Left lung (tissue), 10 donors: Measurements from ENCODE around the gene NECAB2. TPM values are rescaled to one million over a fixed set of nuclear protein-coding genes. Genes with fewer than 3 reads are reported as not detected.
A peak's percentile ranks its signal among the peaks of the same experiment; 100 is the strongest.

ENCODE experiments used
- ATAC-seq: fragments of 200-7000 bp; cut with Tn5 transposase; one replicate; pipeline ENCODE4 v1.9.1; 2020; ENCODE audit warnings: moderate library complexity
- DNase-seq, 4 donors: peaks; one replicate each; pipeline ENCODE4 v3.0.0-alpha.2; 2013 to 2020
- H3K27ac ChIP-seq, 2 donors: fragments of 200-600 bp; sonication (generic) in 1 of 2; one replicate each; pipeline versions ENCODE4 v1.5.0 to v1.8.0; 2020 to 2021
- H3K27me3 ChIP-seq, 2 donors: fragments of 200-600 bp; sonication (generic) in 1 of 2; one replicate each; pipeline versions ENCODE4 v1.5.0 to v1.8.0; 2020 to 2021
- H3K36me3 ChIP-seq, 2 donors: fragments of 200-600 bp; sonication (generic) in 1 of 2; one replicate each; pipeline versions ENCODE4 v1.5.0 to v1.8.0; 2020 to 2021
- H3K4me1 ChIP-seq, 2 donors: fragments of 200-600 bp; one replicate each; pipeline ENCODE4 v1.8.0; 2021
- H3K4me3 ChIP-seq, 2 donors: fragments of 200-600 bp; sonication (generic) in 1 of 2; one replicate each; pipeline versions ENCODE4 v1.5.0 to v1.8.0; 2020 to 2021; ENCODE audit warnings: mild to moderate bottlenecking in 1 of 2
- H3K9me3 ChIP-seq, 2 donors: fragments of 200-600 bp; sonication (generic) in 1 of 2; one replicate each; pipeline versions ENCODE4 v1.5.0 to v1.8.0; 2020 to 2021
- CTCF ChIP-seq, 2 donors: fragments of 200-600 bp; sonication (generic) in 1 of 2; IDR thresholded peaks; one replicate each; pipeline versions ENCODE4 v1.5.0 to v1.8.0; 2021; ENCODE audit warnings: antibody characterized with exemption in 2 of 2
- intact Hi-C, 2 donors: fragments of 100-400 bp; cut with DNase I; formaldehyde crosslinking; loops; one replicate each; pipeline versions ENCODE4 v1.11.2 to v1.14.2; 2022
- polyA plus RNA-seq, 6 donors: library from polyadenylated mRNA; unstranded; fragments of 120-200 nt; gene quantifications; one replicate each; pipeline ENCODE4 v1.2.1, GENCODE V29; 2013; ENCODE audit not compliant: insufficient read length in 6 of 6
- total RNA-seq, 2 donors: library from RNA; stranded (reverse); fragmentation: NEBNext Ultra II Directional; extraction: Animal tissue kit (Norgen Biotek cat#: 25700); gene quantifications; one replicate each; pipeline ENCODE4 v1.2.1, GENCODE V29; 2021
- donor health status: DM: no; HTN: yes; CAD: no.
- donor health status: DM: no; HTN: no; CAD: no.

Gene NECAB2
- total and polyA plus RNA-seq, 8 donors = 0.17 to 0.79 (median 0.42) TPM

GRCh38 chr16:83943516-83944050 lies 24.5 kb upstream of the NECAB2 start:
- TF ChIP-seq CTCF (IDR thresholded peaks at IDR 0.05) = no peak
- H3K27me3 ChIP-seq = no peaks in the 10 kb centered on the region
- no peaks in the 10 kb centered on the region for H3K36me3 ChIP-seq
- ATAC-seq = no peak
- DNase-seq = no peak
- no peaks in the 10 kb centered on the region for H3K9me3 ChIP-seq
- H3K27ac ChIP-seq = no peak overlapping the region
- intact Hi-C loops = no loop called here
- H3K4me3 ChIP-seq = no peak overlapping the region
- H3K4me1 ChIP-seq = peaks cover 0 to 4% of the 10 kb centered on the region in 2 donors

GRCh38 chr16:83945587-83945986 lies 22.5 kb upstream of the NECAB2 start:
- DNase-seq = peak in 1 of 4 donors; percentile 39
- no peak overlapping the region for H3K27ac ChIP-seq
- no peaks in the 10 kb centered on the region for H3K4me1 ChIP-seq
- no peak for ATAC-seq
- no peaks in the 10 kb centered on the region for H3K36me3 ChIP-seq
- H3K27me3 ChIP-seq = no peaks in the 10 kb centered on the region
- H3K9me3 ChIP-seq = no peaks in the 10 kb centered on the region
- no peak overlapping the region for H3K4me3 ChIP-seq
- TF ChIP-seq CTCF (IDR thresholded peaks at IDR 0.05) = no peak
- intact Hi-C loops = no loop called here

GRCh38 chr16:83946154-83946780 lies 21.8 kb upstream of the NECAB2 start:
- ATAC-seq = no peak
- no peak for TF ChIP-seq CTCF (IDR thresholded peaks at IDR 0.05)

GRCh38 chr16:83946781-83947566 lies 21.1 kb upstream of the NECAB2 start:
- Histone ChIP-seq H3K36me3 (no peaks in the 10 kb centered on the region), H3K27ac (no peak overlapping the region), H3K9me3 (no peaks in the 10 kb centered on the region), H3K4me1 (no peaks in the 10 kb centered on the region), H3K4me3 (no peak overlapping the region), H3K27me3 (no peaks in the 10 kb centered on the region)
- intact Hi-C loops = no loop called here
- DNase-seq (no peak), ATAC-seq (no peak)
- TF ChIP-seq CTCF (IDR thresholded peaks at IDR 0.05) = no peak

More at GRCh38 chr16:83946154-83946780, 21.8 kb upstream of the NECAB2 start:
- no peaks in the 10 kb centered on the region for H3K27me3 ChIP-seq
- no peaks in the 10 kb centered on the region for H3K36me3 ChIP-seq
- intact Hi-C loops = no loop called here
- no peak overlapping the region for H3K4me3 ChIP-seq
- peak in 1 of 4 donors; percentile 58 for DNase-seq
- no peak overlapping the region for H3K27ac ChIP-seq
- no peaks in the 10 kb centered on the region for H3K9me3 ChIP-seq
- no peaks in the 10 kb centered on the region for H3K4me1 ChIP-seq

- TF ChIP-seq CTCF (IDR thresholded peaks at IDR 0.05) = no peak
- no peaks in the 10 kb centered on the region for H3K36me3 ChIP-seq
- intact Hi-C loops = no loop called here
- H3K27ac ChIP-seq = no peak overlapping the region
- no peak overlapping the region for H3K4me3 ChIP-seq
- no peak for ATAC-seq
- H3K9me3 ChIP-seq = no peaks in the 10 kb centered on the region
- peaks cover 4 to 6% of the 10 kb centered on the region in 2 donors for H3K4me1 ChIP-seq
- DNase-seq = no peak
- no peaks in the 10 kb centered on the region for H3K27me3 ChIP-seq
These were observed 20.3 kb upstream of the NECAB2 start for GRCh38 chr16:83947642-83948234.
